PC-3 (cell line): ENCODE results near the gene CARNS1.

Source experiments
- CTCF ChIP-seq: fragments of 300-600 bp; sonication (generic); conservative IDR thresholded peaks from 2 replicates; pipeline ENCODE4 v1.5.1; 2017; ENCODE audit warnings: antibody characterized with exemption, low read depth, mild to moderate bottlenecking, low read length
- EZH2 ChIP-seq: fragments of 300-600 bp; sonication (generic); IDR thresholded peaks from one replicate; pipeline ENCODE4 v1.6.1; 2017; ENCODE audit warnings: antibody characterized with exemption, mild to moderate bottlenecking, low read length; ENCODE audit not compliant: unreplicated experiment
- EZH2phosphoT487 ChIP-seq: fragments of 300-600 bp; sonication (generic); IDR thresholded peaks from 2 replicates; pipeline ENCODE4 v1.6.1; 2018; ENCODE audit warnings: mild to moderate bottlenecking, antibody characterized with exemption, low read length, borderline replicate concordance

- TF ChIP-seq CTCF (no peak), EZH2phosphoT487 (no peak), EZH2 (no peak)
These were observed 23.9 kb upstream of the CARNS1 start, which contains the start of gene RAD9A for GRCh38 chr11:67391304-67392182.
